Activated naive CD8-positive, alpha-beta T cell treated with anti-CD3 and anti-CD28 coated beads, Interleukin-2, amount 50 U/mL, for 16 hours (primary cell): Measurements from ENCODE around the gene LCN9.
"Not testable (repeated sequence)": the region's sequence is repeated elsewhere in the genome, so short reads cannot be mapped to it uniquely, and the experiment has no call there.

Experiments used
- DNase-seq: peaks from one replicate; pipeline ENCODE4 v3.0.0-alpha.2; 2020; ENCODE audit warnings: low read depth, low spot score

Gene LCN9

GRCh38 chr9:135647884-135648283 lies 15.2 kb upstream of the LCN9 start:
- no peak for DNase-seq

DNA sequence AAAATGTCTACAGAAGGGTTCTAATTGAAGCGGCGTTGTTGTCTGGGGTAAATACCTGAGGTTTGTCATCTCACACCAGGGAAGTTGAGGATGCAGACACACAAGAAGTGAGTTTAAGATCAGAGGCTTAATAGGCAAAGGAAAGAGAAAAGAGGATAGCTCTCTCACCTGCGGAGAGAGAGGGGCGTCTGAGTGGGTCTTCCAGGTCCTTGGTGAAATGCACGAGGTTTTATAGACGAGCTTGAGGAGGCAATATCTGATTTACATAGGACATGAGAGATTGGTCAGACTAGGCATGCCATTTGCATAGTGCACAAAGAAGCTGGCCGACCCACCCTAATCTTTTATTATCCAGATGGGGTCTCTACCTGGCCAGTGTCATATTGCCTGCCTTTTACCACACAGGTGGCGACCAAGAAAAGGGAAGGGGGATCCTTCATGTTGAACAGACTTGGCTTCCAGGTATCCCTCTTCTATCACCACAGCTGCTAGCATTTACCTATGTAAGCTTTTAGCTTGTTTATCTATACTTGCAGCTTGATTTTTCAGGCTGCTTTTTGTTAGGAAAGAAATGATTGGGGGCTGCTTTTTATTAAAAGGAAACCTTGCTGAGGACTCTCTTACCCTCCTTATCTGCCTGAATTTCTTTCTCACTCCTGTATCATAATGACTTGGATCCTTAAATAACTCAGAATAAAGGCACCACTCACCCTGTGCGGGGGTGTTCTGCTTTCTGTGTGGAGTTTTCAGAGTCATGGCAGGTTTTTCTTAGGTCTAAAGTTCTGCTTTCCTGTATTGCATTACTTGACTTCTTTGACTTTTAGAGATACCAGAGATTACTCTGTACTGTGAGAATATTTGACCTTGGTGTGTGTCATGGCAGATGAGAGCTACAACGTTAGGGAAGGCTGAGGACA lies 14.4 kb upstream of the LCN9 start:
- DNase-seq: no peak

- no peak for DNase-seq
Measured at GRCh38 chr9:135649508-135649907, 13.6 kb upstream of the LCN9 start.

DNA sequence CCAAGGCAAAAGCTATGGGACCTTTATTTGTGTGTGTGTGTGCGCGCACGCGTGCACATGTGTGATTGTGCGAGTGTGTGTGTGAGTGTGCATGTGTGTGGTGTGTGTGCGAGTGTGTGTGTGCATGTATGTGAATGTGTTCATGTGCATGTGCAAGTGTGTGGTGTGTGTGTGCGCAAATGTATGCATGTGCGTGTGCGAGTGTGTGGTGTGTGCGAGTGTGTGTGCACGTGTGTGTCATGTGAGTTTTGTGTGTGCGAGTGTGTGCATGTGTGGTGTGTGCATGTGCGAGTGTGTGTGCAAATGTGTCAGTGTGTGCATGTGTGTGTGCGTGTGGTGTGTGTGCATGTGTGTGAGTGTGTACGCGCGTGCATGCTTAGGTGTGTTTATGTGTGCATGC lies 12.7 kb upstream of the LCN9 start:
- DNase-seq: no peak

GRCh38 chr9:135655317-135655716 lies 7.8 kb upstream of the LCN9 start:
- no peak for DNase-seq

- no peak for DNase-seq
Measured at GRCh38 chr9:135657416-135657815, 5.7 kb upstream of the LCN9 start.

- no peak for DNase-seq
Measured at GRCh38 chr9:135659252-135659651, 3.9 kb upstream of the LCN9 start.

DNA sequence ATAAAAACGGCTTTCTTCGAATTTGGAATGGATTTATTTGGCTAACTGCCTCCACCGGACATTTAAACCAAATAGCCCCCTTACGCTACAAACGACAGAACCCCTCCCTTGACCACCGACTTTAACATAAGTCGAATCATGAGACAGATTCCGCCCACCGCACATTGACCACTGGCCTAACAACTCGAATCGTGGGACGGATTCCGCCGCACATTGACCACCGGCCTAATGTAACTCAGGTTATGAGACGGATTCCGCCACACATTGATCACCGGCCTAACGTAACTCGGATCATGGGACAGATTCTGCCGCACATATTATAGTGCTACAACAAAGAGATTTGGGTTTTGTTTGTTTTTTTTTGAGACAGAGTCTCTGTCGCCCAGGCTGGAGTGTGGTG lies 2.7 kb upstream of the LCN9 start:
- no peak for DNase-seq

DNA sequence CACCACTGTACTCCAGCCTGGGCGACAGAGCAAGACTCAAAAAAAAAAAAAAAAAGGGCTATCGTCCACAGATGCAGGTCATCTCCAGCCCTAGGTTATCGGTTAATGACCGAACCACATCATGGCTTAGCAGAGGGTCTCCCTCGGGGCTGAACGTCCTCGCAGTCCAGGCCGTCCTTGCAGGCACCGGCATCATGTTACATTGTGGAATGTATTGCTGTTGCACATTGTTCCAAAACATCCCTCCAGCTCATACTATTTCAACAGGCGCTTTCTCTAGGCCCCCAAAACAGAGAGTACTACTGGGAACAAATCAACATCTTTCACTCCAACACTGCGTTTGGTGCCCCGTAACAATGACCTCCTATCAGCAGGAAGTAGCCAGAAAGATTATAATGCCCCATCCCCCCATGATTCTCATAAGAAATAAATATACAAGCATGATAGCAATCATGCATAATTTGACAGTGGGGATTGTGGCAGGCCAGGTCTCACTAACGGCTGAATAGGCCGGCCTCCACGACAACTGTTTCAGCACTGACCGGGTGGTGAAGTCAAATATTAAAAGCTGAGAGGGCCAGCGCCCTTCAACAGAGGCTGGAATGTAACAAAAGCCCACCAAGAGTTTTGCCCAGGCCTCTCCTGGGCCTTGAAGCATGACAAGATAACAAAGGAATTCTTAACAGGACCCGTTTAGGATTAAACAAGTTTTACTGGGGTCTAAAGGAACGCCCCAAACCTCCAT lies 1.1 kb upstream of the LCN9 start:
- no peak for DNase-seq

DNA sequence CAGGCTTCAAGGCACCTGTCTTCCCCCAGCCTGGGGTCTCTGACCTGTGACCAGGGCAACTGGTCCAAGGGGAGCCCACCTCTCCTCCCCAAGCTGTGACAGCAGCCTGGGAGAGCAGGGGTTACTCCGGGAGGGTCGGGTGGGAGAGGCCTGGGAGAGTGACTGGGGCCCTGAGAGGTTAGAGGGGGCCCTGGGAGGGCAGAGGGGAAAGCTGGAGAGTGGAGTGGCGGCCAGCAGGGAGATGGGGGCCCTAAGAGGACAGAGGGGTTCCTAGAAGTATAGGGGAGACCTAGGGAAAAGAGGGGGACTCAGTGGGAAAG lies 302 bp downstream of the LCN9 start:
- DNase-seq: no peak

DNA sequence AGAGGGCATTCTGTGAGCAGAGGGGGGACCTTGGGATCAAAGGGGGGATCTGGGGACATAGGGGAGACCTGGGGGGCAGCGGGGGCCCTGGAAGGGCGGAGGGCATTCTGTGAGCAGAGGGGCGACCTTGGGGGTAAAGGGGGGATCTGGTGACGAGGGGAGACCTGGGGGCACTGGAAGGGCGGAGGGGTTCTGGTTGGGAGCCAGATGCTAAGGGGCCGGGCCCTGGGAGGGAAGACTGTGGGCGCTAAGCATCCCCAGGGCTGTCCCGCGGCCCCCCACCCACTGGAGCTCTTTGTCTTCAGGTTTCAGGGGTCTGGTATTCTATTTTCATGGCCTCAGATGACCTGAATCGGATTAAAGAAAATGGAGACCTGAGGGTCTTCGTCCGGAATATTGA lies 748 bp downstream of the LCN9 start:
- no peak for DNase-seq

- no peak for DNase-seq
Measured at GRCh38 chr9:135664266-135664665, 1.2 kb downstream of the LCN9 start.

DNA sequence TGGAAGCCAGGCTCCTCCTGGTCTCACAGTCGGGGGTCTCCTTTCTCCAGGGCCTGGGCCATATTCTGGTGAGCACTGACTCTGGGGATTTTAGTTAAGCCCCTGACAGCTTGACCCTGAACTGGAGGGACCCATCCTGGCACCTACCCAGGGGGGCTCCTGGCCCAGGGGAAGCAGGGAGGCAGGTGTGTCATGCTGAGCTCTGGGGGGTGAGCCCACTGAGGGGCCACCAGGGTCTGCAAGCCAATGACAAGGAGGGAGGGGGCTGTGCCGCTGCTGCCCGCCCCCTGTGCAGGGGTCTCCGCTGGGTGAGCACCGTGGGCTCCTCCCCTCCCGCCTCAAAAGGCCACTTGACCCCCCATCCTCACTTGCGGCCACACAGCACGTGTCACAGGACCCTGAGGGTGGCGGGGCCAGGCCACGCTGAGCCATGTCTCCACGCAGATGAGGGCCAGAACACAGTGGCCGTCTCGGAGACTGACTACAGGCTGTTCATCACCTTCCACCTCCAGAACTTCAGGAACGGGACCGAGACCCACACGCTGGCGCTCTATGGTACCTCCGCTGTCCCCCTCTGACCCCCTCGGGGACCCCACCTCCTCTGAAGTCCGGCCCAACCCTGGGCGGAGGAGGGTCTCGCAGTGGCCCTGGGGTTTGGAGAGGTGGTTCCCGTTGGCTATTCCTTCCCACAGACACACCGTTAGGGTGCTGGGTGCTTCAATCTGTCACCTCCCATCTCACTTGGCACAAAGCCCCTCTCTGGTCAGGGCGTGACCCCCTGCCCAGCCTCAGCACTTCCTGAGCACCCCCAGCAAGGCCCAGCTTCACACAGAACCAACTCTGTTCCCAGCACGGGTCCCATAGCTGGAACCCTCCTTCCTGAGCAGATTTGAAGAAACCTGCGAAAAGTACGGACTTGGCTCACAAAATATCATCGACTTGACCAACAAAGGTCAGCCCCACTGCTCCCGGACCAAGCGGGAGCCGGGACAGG lies 2.0 kb downstream of the LCN9 start:
- no peak for DNase-seq

- DNase-seq: no peak
Measured at GRCh38 chr9:135665795-135666189, 2.7 kb downstream of the LCN9 start.

DNA sequence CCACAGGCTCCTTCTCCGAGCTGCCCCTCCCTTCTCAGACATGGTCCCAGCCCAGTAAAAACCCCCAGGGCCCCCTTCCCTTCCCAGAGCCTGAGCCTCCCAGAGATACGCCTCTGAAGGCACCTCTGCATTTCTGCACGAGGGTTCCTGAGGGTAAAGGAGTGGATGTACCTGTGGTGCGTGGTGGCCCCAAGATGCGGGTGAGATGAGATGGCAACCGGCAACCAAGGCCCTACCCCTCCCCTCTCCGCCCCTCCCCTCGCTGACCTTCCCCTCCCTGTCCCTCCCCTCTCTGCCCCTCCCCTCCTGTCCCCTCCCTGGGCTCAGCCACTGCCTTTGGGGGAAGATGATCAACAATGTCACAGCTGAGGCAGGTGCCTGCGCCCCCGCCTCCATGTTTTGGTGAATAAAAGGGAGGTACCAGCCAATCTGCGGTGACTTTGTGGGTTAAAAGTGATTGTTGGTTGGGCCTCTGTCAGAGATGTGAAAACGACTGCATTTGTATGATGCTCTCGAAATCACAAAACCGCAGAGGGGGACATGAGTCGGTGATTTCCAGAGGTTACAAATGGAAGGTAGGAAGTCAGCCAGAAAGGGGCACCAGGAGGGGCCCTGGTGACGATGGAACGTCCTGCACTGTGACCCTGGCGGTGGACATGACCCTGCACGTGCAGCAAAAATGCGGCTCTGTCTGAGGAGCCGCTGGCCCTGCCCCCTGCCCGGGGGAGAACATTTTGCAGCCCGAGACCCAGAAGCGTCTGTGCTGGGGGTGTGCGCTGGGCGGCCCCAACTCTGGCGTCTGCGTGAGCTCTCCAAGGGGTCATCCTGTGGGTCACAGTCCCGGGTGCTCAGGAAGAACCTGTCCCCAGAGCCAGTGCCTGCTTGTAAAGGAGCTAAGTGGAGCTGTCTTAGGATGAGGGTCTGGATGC lies 3.7 kb downstream of the LCN9 start:
- no peak for DNase-seq

DNA sequence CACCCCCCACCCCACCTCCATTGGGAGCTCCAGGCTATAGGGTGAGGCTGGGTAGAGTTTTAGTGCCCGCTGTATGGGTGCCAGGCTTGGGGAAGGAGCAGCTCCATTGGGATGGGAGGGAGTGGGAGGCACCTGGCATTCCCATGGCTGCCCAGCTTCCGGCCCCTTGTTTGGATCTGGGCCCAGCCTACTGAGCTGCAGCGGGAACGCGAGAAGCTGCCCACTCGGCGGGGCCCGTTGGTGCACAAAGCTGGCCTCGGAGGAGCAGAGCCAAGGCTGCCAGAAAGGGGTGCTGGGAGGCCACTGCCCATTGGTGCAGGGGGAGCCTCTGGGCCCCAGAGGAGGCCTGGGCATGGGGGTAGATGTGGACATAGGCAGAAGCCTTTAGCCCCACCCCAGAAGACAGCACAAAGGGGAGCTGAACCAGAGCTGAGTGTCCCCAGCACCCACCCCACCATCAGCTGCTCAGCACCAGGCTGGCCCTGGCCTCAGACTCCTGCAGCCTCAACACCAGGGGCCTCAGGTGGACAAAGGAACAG lies 4.4 kb downstream of the LCN9 start:
- no peak for DNase-seq

DNA sequence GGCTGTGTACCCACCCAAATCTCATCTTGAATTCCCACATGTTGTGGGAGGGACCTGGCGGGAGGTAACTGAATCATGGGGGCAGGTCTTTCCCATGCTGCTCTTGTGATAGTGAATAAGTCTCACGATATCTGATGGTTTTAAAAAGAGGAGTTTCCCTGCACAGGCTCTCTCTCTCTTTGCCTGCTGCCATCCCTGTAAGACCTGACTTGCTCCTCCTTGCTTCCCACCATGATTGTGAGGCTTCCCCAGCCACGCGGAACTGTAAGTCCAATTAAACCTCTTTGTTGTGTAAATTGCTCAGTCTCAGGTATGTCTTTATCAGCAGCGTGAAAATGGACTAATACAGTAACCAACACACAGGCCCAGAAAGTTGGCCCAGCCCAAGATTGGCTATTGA lies 5.9 kb downstream of the LCN9 start:
- not testable (repeated sequence) for DNase-seq

DNA sequence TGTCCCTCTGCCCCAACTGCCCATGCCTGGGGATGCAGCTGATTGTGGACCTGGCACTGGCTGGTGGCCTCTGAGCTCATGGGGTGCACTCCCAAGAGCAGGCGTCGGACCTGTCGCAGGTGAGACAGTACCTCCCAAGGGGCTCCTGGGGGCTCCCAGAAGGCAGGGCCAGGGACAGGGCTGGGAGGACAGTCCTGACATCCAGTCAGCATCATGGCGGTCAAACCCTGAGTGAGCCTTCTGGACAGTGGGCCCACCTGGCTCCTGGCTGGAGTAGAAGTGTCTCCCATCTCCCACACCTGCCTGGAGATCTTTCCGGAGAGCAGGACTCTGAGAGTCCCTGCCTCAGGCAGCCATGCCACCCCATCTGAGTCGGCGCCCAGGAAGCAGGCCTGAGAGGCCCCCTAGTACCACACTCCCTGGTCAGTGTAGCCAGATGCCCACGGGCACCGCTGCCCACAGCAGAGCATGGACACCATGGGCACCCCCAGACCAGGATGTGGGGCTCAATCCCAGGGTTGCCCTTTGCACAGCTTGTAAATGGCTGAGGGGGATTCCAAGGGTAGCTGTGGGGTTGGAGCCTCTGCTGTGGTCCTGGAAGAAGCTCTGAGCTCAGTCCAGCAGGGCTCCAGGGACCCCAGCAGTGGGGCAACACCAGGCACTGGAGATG lies 6.6 kb downstream of the LCN9 start:
- DNase-seq: no peak

GRCh38 chr9:135670721-135671590 lies 7.8 kb downstream of the LCN9 start:
- no peak for DNase-seq
